HepG2 (cell line): ENCODE data around the gene ANKRD6. TPM values are rescaled to one million over a fixed set of nuclear protein-coding genes. Genes with fewer than 3 reads are reported as not detected.

Source experiments
- ATAC-seq: fragments of 200-7000 bp; cut with Tn5 transposase; 3 replicates; pipeline ENCODE4 v1.9.1; 2020; ENCODE audit warnings: mild to moderate bottlenecking, moderate library complexity
- BruUV-seq: library from RNA; stranded (reverse); fragments of 400-500 nt; replicated peaks from 2 replicates; lab custom pipeline; 2021; lab: Mats Ljungman, UMichigan
- CTCF ChIA-PET: fragments of 300-600 bp; formaldehyde crosslinking; extraction: SDS; loops from one replicate; lab custom pipeline; 2021; ENCODE audit warnings: low total read pairs, inconsistent platforms, low intra/inter-chr PET ratio; lab: Yijun Ruan, JAX
- POLR2A ChIA-PET: fragments of 350-600 bp; sonication (Branson Sonifier 250); formaldehyde crosslinking; loops from one replicate; lab custom pipeline; 2020; ENCODE audit warnings: antibody characterized with exemption, inconsistent platforms; lab: Yijun Ruan, JAX
- DNase-seq: peaks from one replicate; pipeline ENCODE4 v3.0.0-alpha.2; 2015; ENCODE audit warnings: low spot score
- FAIRE-seq: peaks from 3 replicates; lab custom pipeline; 2011; peaks lifted over from hg19 to GRCh38; lab: Jason Lieb, UNC
- H2AFZ ChIP-seq: one replicate; pipeline ENCODE4 v1.6.1; 2011; ENCODE audit warnings: low read length, inconsistent platforms
- H3K27ac ChIP-seq: fragments of 300-600 bp; 3 replicates; pipeline ENCODE4 v1.8.0; 2011; ENCODE audit warnings: mixed run types, mild to moderate bottlenecking, mixed read lengths, low read length, inconsistent platforms; ENCODE audit not compliant: insufficient read depth; ENCODE audit errors: extremely low read length
- H3K27me3 ChIP-seq, 2 experiments: fragments of 200-600 bp in 1 of 2; 2 replicates in 1 of 2; 3 replicates in 1 of 2; pipeline versions ENCODE4 v1.6.0 to v1.8.0; 2011; ENCODE audit warnings: low read length in 2 of 2, mild to moderate bottlenecking in 2 of 2, moderate library complexity in 2 of 2, inconsistent platforms in 1 of 2; ENCODE audit not compliant: insufficient read depth in 2 of 2, control insufficient read depth in 1 of 2
- H3K36me3 ChIP-seq, 2 experiments: fragments of 200-600 bp in 1 of 2; replicated peaks in 1 of 2; 2 replicates in 1 of 2; 3 replicates in 1 of 2; pipeline versions ENCODE4 v1.5.1 to v1.8.0; 2011; ENCODE audit warnings: low read length in 2 of 2, inconsistent platforms in 1 of 2; ENCODE audit not compliant: insufficient read depth in 2 of 2, control insufficient read depth in 1 of 2
- H3K4me1 ChIP-seq: 2 replicates; pipeline ENCODE4 v1.5.1; 2012; ENCODE audit warnings: low read length, inconsistent platforms; ENCODE audit not compliant: insufficient read depth
- H3K4me2 ChIP-seq: 2 replicates; pipeline ENCODE4 v1.6.0; 2011; ENCODE audit warnings: low read depth, low read length, inconsistent platforms
- H3K4me3 ChIP-seq, 3 experiments: fragments of 200-600 bp in 1 of 3; sonication (generic), shearing (Covaris generic) in 1 of 3; replicated peaks in 1 of 3; 2 replicates each; pipeline ENCODE4 v1.5.1; 2011 to 2016; ENCODE audit warnings: low read length in 3 of 3, inconsistent platforms in 2 of 3, low read depth in 2 of 3, mild to moderate bottlenecking in 2 of 3, control low read depth in 1 of 3, mixed read lengths in 1 of 3; ENCODE audit not compliant: insufficient read depth in 1 of 3
- H3K79me2 ChIP-seq: one replicate; pipeline ENCODE4 v1.6.1; 2011; ENCODE audit warnings: low read length, inconsistent platforms; ENCODE audit not compliant: insufficient read depth
- H3K9ac ChIP-seq: 2 replicates; pipeline ENCODE4 v1.6.0; 2011; ENCODE audit warnings: mild to moderate bottlenecking, low read depth, low read length, inconsistent platforms; ENCODE audit not compliant: insufficient read depth
- H3K9me3 ChIP-seq: 2 replicates; pipeline ENCODE4 v1.5.1; 2012; ENCODE audit warnings: mild to moderate bottlenecking, low read length
- H4K20me1 ChIP-seq: 2 replicates; pipeline ENCODE4 v1.6.0; 2011; ENCODE audit warnings: inconsistent platforms, mild to moderate bottlenecking, low read length, moderate library complexity; ENCODE audit not compliant: insufficient read depth
- AGO2 ChIP-seq: fragments of 200-400 bp; formaldehyde crosslinking; optimal IDR thresholded peaks from 2 replicates; pipeline ENCODE3; 2017; ENCODE audit warnings: mild to moderate bottlenecking, low read depth, low read length, moderate library complexity
- AHR ChIP-seq: IDR thresholded peaks from 2 replicates; pipeline ENCODE4 v1.6.1; 2018; ENCODE audit warnings: missing genetic modification reagents, missing compliant biosample characterization
- DNMT3B ChIP-seq: conservative IDR thresholded peaks from 2 replicates; pipeline ENCODE4 v1.6.1; 2016; ENCODE audit warnings: missing biosample characterization, control low read depth
- GPBP1L1 ChIP-seq: sonication (generic); formaldehyde crosslinking; IDR thresholded peaks from 2 replicates; pipeline ENCODE4 v1.5.0; 2020; ENCODE audit warnings: mild to moderate bottlenecking, missing genetic modification reagents
- IKZF4 ChIP-seq: sonication (generic); formaldehyde crosslinking; IDR thresholded peaks from 2 replicates; pipeline ENCODE4 v1.5.1; 2020; ENCODE audit warnings: borderline replicate concordance, mild to moderate bottlenecking, low read depth, missing genetic modification reagents; ENCODE audit errors: not compliant biosample characterization
- IRX3 ChIP-seq: sonication (generic); formaldehyde crosslinking; IDR thresholded peaks from 2 replicates; pipeline ENCODE4 v1.8.1; 2023; ENCODE audit warnings: mild to moderate bottlenecking, low read depth, missing genetic modification reagents, borderline replicate concordance
- NONO ChIP-seq, 2 experiments: fragments of 450-650 bp in 1 of 2; sonication (generic) in 1 of 2; formaldehyde crosslinking in 1 of 2; IDR thresholded peaks in 1 of 2; conservative IDR thresholded peaks in 1 of 2; 2 replicates each; pipeline versions ENCODE4 v1.6.1 to v1.8.0; 2017 to 2022; ENCODE audit warnings: mild to moderate bottlenecking in 1 of 2, missing genetic modification reagents in 1 of 2, moderate library complexity in 1 of 2
- SP4 ChIP-seq: sonication (generic); formaldehyde crosslinking; IDR thresholded peaks from 2 replicates; pipeline ENCODE4 v1.8.1; 2023; ENCODE audit warnings: mild to moderate bottlenecking, missing genetic modification reagents
- ZFP36L2 ChIP-seq: sonication (generic); formaldehyde crosslinking; IDR thresholded peaks from 2 replicates; pipeline ENCODE4 v1.4.0; 2020; ENCODE audit warnings: missing genetic modification reagents
- ZHX1 ChIP-seq: sonication (generic); formaldehyde crosslinking; IDR thresholded peaks from 2 replicates; pipeline ENCODE4 v1.8.1; 2022; ENCODE audit warnings: low read depth, mild to moderate bottlenecking, missing genetic modification reagents
- ZNF264 ChIP-seq: sonication (generic); formaldehyde crosslinking; IDR thresholded peaks from 2 replicates; pipeline ENCODE4 v1.4.0; 2020; ENCODE audit warnings: missing genetic modification reagents
- ZNF335 ChIP-seq: sonication (generic); formaldehyde crosslinking; IDR thresholded peaks from 2 replicates; pipeline ENCODE4 v1.4.0; 2020; ENCODE audit warnings: missing genetic modification reagents
- ZNF513 ChIP-seq: sonication (generic); formaldehyde crosslinking; conservative IDR thresholded peaks from 2 replicates; pipeline ENCODE4 v1.5.0; 2020; ENCODE audit warnings: missing genetic modification reagents
- ZNF552 ChIP-seq: sonication (generic); formaldehyde crosslinking; IDR thresholded peaks from 2 replicates; pipeline ENCODE4 v1.9.0; 2022; ENCODE audit warnings: missing genetic modification reagents, mild to moderate bottlenecking, borderline replicate concordance
- ZNF7 ChIP-seq: IDR thresholded peaks from 2 replicates; pipeline ENCODE4 v1.6.1; 2016; ENCODE audit warnings: missing biosample characterization, missing genetic modification reagents
- ZNF800 ChIP-seq: sonication (generic); formaldehyde crosslinking; IDR thresholded peaks from 2 replicates; pipeline ENCODE4 v1.4.0; 2020; ENCODE audit warnings: missing genetic modification reagents
- ZSCAN31 ChIP-seq: sonication (generic); formaldehyde crosslinking; IDR thresholded peaks from 2 replicates; pipeline ENCODE4 v1.5.0; 2020; ENCODE audit warnings: low read depth, mild to moderate bottlenecking, missing genetic modification reagents
- WGBS: methylation state at CpG from one replicate; pipeline ENCODE4 v1.1.6; 2017; ENCODE audit warnings: low lambda C conversion rate; 5-methylcytosine and 5-hydroxymethylcytosine counted together
- in situ Hi-C: cut with HindIII; loops from 2 replicates; pipeline ENCODE4 v1.10.0; 2017; ENCODE audit warnings: low pct_unique_long_range_greater_than_20kb; ENCODE audit not compliant: extremely low pct_ligation_motif_present
- intact Hi-C: fragments of 100-400 bp; cut with micrococcal nuclease; formaldehyde crosslinking; loops from one replicate; pipeline ENCODE4 v1.10.0; 2022; ENCODE audit not compliant: unreplicated experiment
- polyA plus RNA-seq, 8 experiments: library from polyadenylated mRNA; depleted of rRNA in 3 of 8; stranded (reverse) in 7 of 8; unstranded in 1 of 8; fragments of >200 nt; fragmentation: Illumina TruSeq in 4 of 8; extraction: Trizol in 4 of 8; gene quantifications; 2 replicates each; pipeline versions ENCODE4 v1.2.1 to v1.2.3, GENCODE V29; 2011 to 2016; ENCODE audit warnings: low read depth in 4 of 8, missing spikeins in 1 of 8, mixed read lengths in 1 of 8; ENCODE audit not compliant: insufficient read depth in 1 of 8
- total RNA-seq, 5 experiments: library from RNA; depleted of rRNA; stranded (reverse); fragments of >200 nt; fragmentation: Illumina TruSeq; extraction: Trizol; gene quantifications; 2 replicates each; pipeline ENCODE4 v1.2.3, GENCODE V29; 2016; ENCODE audit warnings: low read depth in 1 of 5

The ANKRD6 gene
- total and polyA plus RNA-seq, 2 of the 13 experiments (the other 11 are each of a cell fraction or from before 2014, with no cell fraction given) = 0.18 to 0.36 TPM

GRCh38 chr6:89681983-89682564, 249.1 kb downstream of the ANKRD6 start:
- no peaks in the 10 kb centered on the region for H3K79me2 ChIP-seq
- DNase-seq = no peak
- no peaks in the 10 kb centered on the region for H3K4me1 ChIP-seq
- no peak overlapping the region for H3K27ac ChIP-seq
- no peak for FAIRE-seq
- POLR2A ChIA-PET = interaction anchor here (0.7 kb wide), 1 partner anchor 35 kb away, joined by 4 read pairs; no protein-coding TSS in a partner anchor
- WGBS = 100% methylated on average over 10 of the region's 10 CpGs
- H4K20me1 ChIP-seq = no peaks in the 10 kb centered on the region
- CTCF ChIA-PET = no interaction called here
- in situ Hi-C loops (no loop called here), intact Hi-C loops (no loop called here)
- no TSS peak for BruUV-seq
- H3K4me2 ChIP-seq = no peak overlapping the region
- no peak overlapping the region for H2AFZ ChIP-seq
- no peaks in the 10 kb centered on the region for H3K9me3 ChIP-seq
- H3K9ac ChIP-seq = no peak overlapping the region
- H3K27me3 ChIP-seq = no peaks in the 10 kb centered on the region
- H3K4me3 ChIP-seq = no peak overlapping the region
- H3K36me3 ChIP-seq = peaks cover 47 to 83% of the 10 kb centered on the region in 2 experiments
- no peak for ATAC-seq
- no peak for TF ChIP-seq DNMT3B (CRISPR knock-in tag)
- TF ChIP-seq ZNF7 (CRISPR knock-in tag) = no peak
- TF ChIP-seq ZHX1 = no peak
- TF ChIP-seq ZNF513 (CRISPR knock-in tag) = no peak
- no peak for TF ChIP-seq ZFP36L2 (CRISPR knock-in tag)
- no peak for TF ChIP-seq GPBP1L1
- no peak for TF ChIP-seq ZNF264 (CRISPR knock-in tag)
- no peak for TF ChIP-seq AHR (CRISPR knock-in tag)
- TF ChIP-seq NONO (IDR thresholded peaks at IDR 0.05) = no peak
- TF ChIP-seq NONO (CRISPR knock-in tag; conservative IDR thresholded peaks at IDR 0.05) = no peak
- no peak for TF ChIP-seq ZSCAN31 (CRISPR knock-in tag)
- TF ChIP-seq AGO2 = no peak
- TF ChIP-seq ZNF335 (CRISPR knock-in tag) = no peak
- no peak for TF ChIP-seq SP4 (CRISPR knock-in tag)
- no peak for TF ChIP-seq ZNF552
- no peak for TF ChIP-seq ZNF800 (CRISPR knock-in tag)
- no peak for TF ChIP-seq IRX3 (CRISPR knock-in tag)
- no peak for TF ChIP-seq IKZF4 (CRISPR knock-in tag)
